ENCODE results near the gene ADRA2C. TPM values are rescaled to one million over a fixed set of nuclear protein-coding genes. Genes with fewer than 3 reads are reported as not detected.
A peak's percentile ranks its signal among the peaks of the same experiment; 100 is the strongest.

The ADRA2C gene
- total and polyA plus RNA-seq, 2 experiments from 2014 or later = 6.3 to 7.7 TPM

DNA sequence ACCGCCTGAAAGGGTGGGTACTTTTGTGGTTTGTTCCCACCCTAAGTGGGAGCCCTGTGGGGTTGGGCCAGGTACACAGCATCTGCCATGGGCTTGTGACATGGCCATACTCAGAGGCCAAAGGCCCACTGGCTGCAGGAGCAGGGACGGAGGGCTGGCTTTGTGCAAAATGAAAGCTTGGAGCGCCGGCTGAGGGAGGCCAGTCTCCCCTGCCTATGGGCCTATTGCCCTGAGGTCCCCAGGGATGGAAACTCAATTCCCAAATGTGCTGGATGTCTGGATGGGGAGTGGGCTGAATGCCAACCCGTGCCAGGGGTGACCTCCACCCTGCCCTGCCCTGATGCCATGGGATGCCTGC lies 10.8 kb downstream of the ADRA2C start:
- H4K20me1 ChIP-seq (ENCODE audit: insufficient read depth, poor library complexity, severe bottlenecking) = no peaks in the 10 kb centered on the region
- TF ChIP-seq CTCF (IDR thresholded peaks at IDR 0.05; ENCODE audit: poor library complexity) = no peak
- no peak for TF ChIP-seq EZH2 (IDR thresholded peaks at IDR 0.05; ENCODE audit: borderline replicate concordance)
- TF ChIP-seq EZH2phosphoT487 (IDR thresholded peaks at IDR 0.05; ENCODE audit: low read depth, severe bottlenecking, unreplicated experiment) = no peak
- DNase-seq (ENCODE audit: low spot score) = no peak
- no peaks in the 10 kb centered on the region for H3K79me2 ChIP-seq
- no peak overlapping the region for H2AFZ ChIP-seq
- H3K4me3 ChIP-seq = no peak overlapping the region
- no peaks in the 10 kb centered on the region for H3K27me3 ChIP-seq
- 87% methylated on average over 5 of the region's 5 CpGs for WGBS (ENCODE audit: low lambda C conversion rate, missing lambda C conversion rate)
- H3K4me2 ChIP-seq = no peak overlapping the region
- peaks cover 10% of the 10 kb centered on the region for H3K4me1 ChIP-seq (ENCODE audit: insufficient read depth)
- no peaks in the 10 kb centered on the region for H3K36me3 ChIP-seq (replicated peaks; ENCODE audit: insufficient read depth, low read depth)
- no peaks in the 10 kb centered on the region for H3K9me3 ChIP-seq (ENCODE audit: low read depth)
- no peaks in the 10 kb centered on the region for H3K9me2 ChIP-seq (replicated peaks; ENCODE audit: insufficient read depth)
- H3K27ac ChIP-seq = no peak overlapping the region

DNA sequence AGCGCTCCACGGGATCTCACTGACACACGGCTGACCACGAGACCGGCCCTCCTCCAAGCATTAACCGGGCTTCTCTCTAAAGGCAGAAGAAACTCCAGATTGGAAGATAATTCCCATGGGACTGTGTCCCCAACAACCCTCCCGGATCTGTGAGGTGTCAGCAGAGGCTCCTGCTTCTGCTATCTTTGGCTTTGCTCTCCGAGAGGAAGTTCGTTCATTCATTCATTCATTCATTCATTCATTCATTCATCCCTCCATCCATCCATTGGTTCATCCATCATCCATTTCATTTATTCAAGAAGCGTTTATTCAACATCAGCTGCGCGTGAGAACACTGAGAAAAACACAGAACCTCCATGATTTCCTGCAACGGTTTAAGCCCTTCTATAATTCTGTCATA lies 11.5 kb downstream of the ADRA2C start:
- H3K4me3 ChIP-seq = no peak overlapping the region
- 93% methylated on average over 13 of the region's 13 CpGs for WGBS (ENCODE audit: low lambda C conversion rate, missing lambda C conversion rate)
- no peaks in the 10 kb centered on the region for H3K9me2 ChIP-seq (replicated peaks; ENCODE audit: insufficient read depth)
- H3K4me2 ChIP-seq = no peak overlapping the region
- no peak overlapping the region for H2AFZ ChIP-seq
- no peaks in the 10 kb centered on the region for H3K9me3 ChIP-seq (ENCODE audit: low read depth)
- H3K27me3 ChIP-seq = no peaks in the 10 kb centered on the region
- H3K27ac ChIP-seq = no peak overlapping the region
- peaks cover 17% of the 10 kb centered on the region for H3K4me1 ChIP-seq (ENCODE audit: insufficient read depth)
- H3K36me3 ChIP-seq (replicated peaks; ENCODE audit: insufficient read depth, low read depth) = no peaks in the 10 kb centered on the region
- H3K79me2 ChIP-seq = no peaks in the 10 kb centered on the region
- no peak for DNase-seq (ENCODE audit: low spot score)
- no peak for TF ChIP-seq EZH2phosphoT487 (IDR thresholded peaks at IDR 0.05; ENCODE audit: low read depth, severe bottlenecking, unreplicated experiment)
- TF ChIP-seq EZH2 (IDR thresholded peaks at IDR 0.05; ENCODE audit: borderline replicate concordance) = no peak
- TF ChIP-seq CTCF (IDR thresholded peaks at IDR 0.05; ENCODE audit: poor library complexity) = no peak
- H4K20me1 ChIP-seq (ENCODE audit: insufficient read depth, poor library complexity, severe bottlenecking) = no peaks in the 10 kb centered on the region

- DNase-seq (ENCODE audit: low spot score) = peak; percentile 23
- no peaks in the 10 kb centered on the region for H3K9me3 ChIP-seq (ENCODE audit: low read depth)
- no peaks in the 10 kb centered on the region for H3K79me2 ChIP-seq
- H4K20me1 ChIP-seq (ENCODE audit: insufficient read depth, poor library complexity, severe bottlenecking) = no peaks in the 10 kb centered on the region
- H3K27me3 ChIP-seq = no peaks in the 10 kb centered on the region
- no peak overlapping the region for H3K4me2 ChIP-seq
- 70% methylated on average over 6 of the region's 6 CpGs for WGBS (ENCODE audit: low lambda C conversion rate, missing lambda C conversion rate)
- no peak overlapping the region for H3K4me3 ChIP-seq
- TF ChIP-seq EZH2phosphoT487 (IDR thresholded peaks at IDR 0.05; ENCODE audit: low read depth, severe bottlenecking, unreplicated experiment) = no peak
- TF ChIP-seq CTCF (IDR thresholded peaks at IDR 0.05; ENCODE audit: poor library complexity) = no peak
- TF ChIP-seq EZH2 (IDR thresholded peaks at IDR 0.05; ENCODE audit: borderline replicate concordance) = no peak
- peaks cover 21% of the 10 kb centered on the region for H3K4me1 ChIP-seq (ENCODE audit: insufficient read depth)
- no peaks in the 10 kb centered on the region for H3K36me3 ChIP-seq (replicated peaks; ENCODE audit: insufficient read depth, low read depth)
- H3K27ac ChIP-seq = no peak overlapping the region
- H2AFZ ChIP-seq = no peak overlapping the region
- no peaks in the 10 kb centered on the region for H3K9me2 ChIP-seq (replicated peaks; ENCODE audit: insufficient read depth)
These were observed 13.3 kb downstream of the ADRA2C start for GRCh38 chr4:3779509-3779908.

Measured in hepatocyte (in vitro differentiated cells).